ENCODE measurements around the gene ANAPC5. TPM values are rescaled to one million over a fixed set of nuclear protein-coding genes. Genes with fewer than 3 reads are reported as not detected.

The ANAPC5 gene
- total RNA-seq, 4 donors from 2014 or later = 84.1 to 128 (median 91.8) TPM

- ATAC-seq (no peak), DNase-seq (no peak)
- Histone ChIP-seq H3K9me3 (no peaks in the 10 kb centered on the region), H3K4me1 (peaks cover 0 to 4% of the 10 kb centered on the region in 2 donors), H3K36me3 (peaks cover 3 to 14% of the 10 kb centered on the region in 2 donors), H3K27me3 (no peaks in the 10 kb centered on the region), H3K27ac (no peak overlapping the region), H3K4me3 (no peak overlapping the region)
- in situ Hi-C loops (cut with MboI; ENCODE audit: low sequenced_read_pairs in 4 of 4) = no loop called here
- intact Hi-C loops (cut with DNase I; ENCODE audit: low total_unique reads) = no loop called here
- no peak for TF ChIP-seq POLR2A (IDR thresholded peaks at IDR 0.05)
- TF ChIP-seq, protein P1, sequence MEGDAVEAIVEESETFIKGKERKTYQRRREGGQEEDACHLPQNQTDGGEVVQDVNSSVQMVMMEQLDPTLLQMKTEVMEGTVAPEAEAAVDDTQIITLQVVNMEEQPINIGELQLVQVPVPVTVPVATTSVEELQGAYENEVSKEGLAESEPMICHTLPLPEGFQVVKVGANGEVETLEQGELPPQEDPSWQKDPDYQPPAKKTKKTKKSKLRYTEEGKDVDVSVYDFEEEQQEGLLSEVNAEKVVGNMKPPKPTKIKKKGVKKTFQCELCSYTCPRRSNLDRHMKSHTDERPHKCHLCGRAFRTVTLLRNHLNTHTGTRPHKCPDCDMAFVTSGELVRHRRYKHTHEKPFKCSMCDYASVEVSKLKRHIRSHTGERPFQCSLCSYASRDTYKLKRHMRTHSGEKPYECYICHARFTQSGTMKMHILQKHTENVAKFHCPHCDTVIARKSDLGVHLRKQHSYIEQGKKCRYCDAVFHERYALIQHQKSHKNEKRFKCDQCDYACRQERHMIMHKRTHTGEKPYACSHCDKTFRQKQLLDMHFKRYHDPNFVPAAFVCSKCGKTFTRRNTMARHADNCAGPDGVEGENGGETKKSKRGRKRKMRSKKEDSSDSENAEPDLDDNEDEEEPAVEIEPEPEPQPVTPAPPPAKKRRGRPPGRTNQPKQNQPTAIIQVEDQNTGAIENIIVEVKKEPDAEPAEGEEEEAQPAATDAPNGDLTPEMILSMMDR (IDR thresholded peaks at IDR 0.05 in 4 of 5, conservative IDR thresholded peaks at IDR 0.05 in 1 of 5) = no peak
These were observed 78.0 kb downstream of the ANAPC5 start for GRCh38 chr12:121274036-121274763.

GRCh38 chr12:121273364-121273896 is 78.8 kb downstream of the ANAPC5 start:
- no peaks in the 10 kb centered on the region for H3K4me1 ChIP-seq
- no peak for TF ChIP-seq POLR2A (IDR thresholded peaks at IDR 0.05)
- TF ChIP-seq, protein P1 (IDR thresholded peaks at IDR 0.05 in 4 of 5, conservative IDR thresholded peaks at IDR 0.05 in 1 of 5) = no peak
- in situ Hi-C loops (cut with MboI; ENCODE audit: low sequenced_read_pairs in 4 of 4) = no loop called here
- no peaks in the 10 kb centered on the region for H3K27me3 ChIP-seq
- H3K36me3 ChIP-seq = peaks cover 3 to 16% of the 10 kb centered on the region in 2 donors
- H3K4me3 ChIP-seq = no peak overlapping the region
- intact Hi-C loops (cut with DNase I; ENCODE audit: low total_unique reads) = no loop called here
- H3K27ac ChIP-seq = no peak overlapping the region
- no peak for DNase-seq
- no peak for ATAC-seq
- no peaks in the 10 kb centered on the region for H3K9me3 ChIP-seq

GRCh38 chr12:121267822-121268221 is 84.4 kb downstream of the ANAPC5 start:
- no peak overlapping the region for H3K4me3 ChIP-seq
- no peak for TF ChIP-seq POLR2A (IDR thresholded peaks at IDR 0.05)
- TF ChIP-seq, protein P1 (IDR thresholded peaks at IDR 0.05 in 4 of 5, conservative IDR thresholded peaks at IDR 0.05 in 1 of 5) = no peak
- intact Hi-C loops (cut with DNase I; ENCODE audit: low total_unique reads) = no loop called here
- no peaks in the 10 kb centered on the region for H3K27me3 ChIP-seq
- peaks cover 3 to 47% of the 10 kb centered on the region in 2 donors for H3K36me3 ChIP-seq
- no peak for ATAC-seq
- in situ Hi-C loops (cut with MboI; ENCODE audit: low sequenced_read_pairs in 4 of 4) = no loop called here
- DNase-seq = no peak
- no peaks in the 10 kb centered on the region for H3K9me3 ChIP-seq
- H3K27ac ChIP-seq = no peak overlapping the region
- no peaks in the 10 kb centered on the region for H3K4me1 ChIP-seq

DNA sequence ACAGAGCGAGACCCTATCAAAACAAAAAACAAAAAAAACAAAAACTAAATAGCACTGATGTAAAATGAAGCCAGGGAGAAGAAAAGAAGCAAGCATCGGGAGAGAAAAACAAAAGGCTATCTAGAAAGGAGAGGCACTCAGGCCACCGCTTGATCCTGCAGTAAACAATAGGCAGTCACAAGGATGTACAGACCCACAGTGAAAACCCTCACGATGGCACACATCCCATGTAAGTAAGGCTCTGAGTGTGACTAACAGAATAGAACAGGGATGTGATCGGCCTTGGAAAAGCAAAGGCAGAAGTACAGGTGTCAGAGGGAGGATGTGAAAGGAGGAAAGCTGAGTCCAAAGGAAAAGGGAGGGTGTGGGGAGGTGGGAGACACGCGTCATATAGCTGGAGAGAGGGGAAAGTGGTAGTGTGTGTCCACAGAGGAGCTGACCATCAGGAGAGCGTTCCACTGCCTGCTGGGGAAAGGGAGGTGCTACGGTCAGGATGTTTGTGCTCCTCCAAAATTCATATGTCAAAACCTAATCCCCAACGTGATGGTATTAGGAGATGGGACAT is 87.2 kb downstream of the ANAPC5 start:
- in situ Hi-C loops (cut with MboI; ENCODE audit: low sequenced_read_pairs in 4 of 4) (no loop called here), intact Hi-C loops (cut with DNase I; ENCODE audit: low total_unique reads) (no loop called here)
- ATAC-seq = no peak
- no peak for DNase-seq
- no peak overlapping the region for H3K27ac ChIP-seq
- no peaks in the 10 kb centered on the region for H3K27me3 ChIP-seq
- H3K4me3 ChIP-seq = no peak overlapping the region
- H3K9me3 ChIP-seq = no peaks in the 10 kb centered on the region
- H3K4me1 ChIP-seq = no peaks in the 10 kb centered on the region
- peaks cover 3 to 65% of the 10 kb centered on the region in 2 donors for H3K36me3 ChIP-seq
- TF ChIP-seq, protein P1 (IDR thresholded peaks at IDR 0.05 in 4 of 5, conservative IDR thresholded peaks at IDR 0.05 in 1 of 5) = no peak
- no peak for TF ChIP-seq POLR2A (IDR thresholded peaks at IDR 0.05)
